Measurements from ENCODE around the gene LRFN2.

LRFN2 gene

GRCh38 chr6:40438246-40438887 is 148.8 kb downstream of the LRFN2 start:
- no peak for DNase-seq

DNA sequence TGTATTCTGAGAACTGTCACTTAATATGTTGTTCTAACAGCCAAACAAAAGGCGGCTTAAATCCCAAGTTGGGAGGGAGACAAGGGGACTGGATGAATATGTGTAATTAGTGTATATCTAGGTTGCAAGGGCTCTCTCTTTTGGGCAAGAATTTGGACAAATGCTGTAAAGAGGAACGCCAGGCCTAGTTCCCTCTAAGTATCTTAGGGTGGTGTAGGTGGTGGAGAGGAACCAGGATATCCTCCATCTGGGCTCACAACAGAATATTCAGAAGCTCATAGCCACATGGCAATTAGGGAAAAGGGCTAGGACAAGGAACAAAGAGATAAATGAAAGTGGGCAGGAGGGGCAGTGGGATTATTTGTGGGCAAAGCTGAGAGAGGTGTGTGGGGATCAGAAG is 149.5 kb downstream of the LRFN2 start:
- no peak for DNase-seq

GRCh38 chr6:40436685-40437604 is 150.2 kb downstream of the LRFN2 start:
- DNase-seq: peak in 19 of 51 donors; percentile 4 to 65 (median 30)

GRCh38 chr6:40432982-40433381 is 154.2 kb downstream of the LRFN2 start:
- no peak for DNase-seq

GRCh38 chr6:40431706-40432105 is 155.5 kb downstream of the LRFN2 start:
- no peak for DNase-seq

- no peak for DNase-seq
Observed at GRCh38 chr6:40427196-40427595, 160.0 kb downstream of the LRFN2 start.

DNA sequence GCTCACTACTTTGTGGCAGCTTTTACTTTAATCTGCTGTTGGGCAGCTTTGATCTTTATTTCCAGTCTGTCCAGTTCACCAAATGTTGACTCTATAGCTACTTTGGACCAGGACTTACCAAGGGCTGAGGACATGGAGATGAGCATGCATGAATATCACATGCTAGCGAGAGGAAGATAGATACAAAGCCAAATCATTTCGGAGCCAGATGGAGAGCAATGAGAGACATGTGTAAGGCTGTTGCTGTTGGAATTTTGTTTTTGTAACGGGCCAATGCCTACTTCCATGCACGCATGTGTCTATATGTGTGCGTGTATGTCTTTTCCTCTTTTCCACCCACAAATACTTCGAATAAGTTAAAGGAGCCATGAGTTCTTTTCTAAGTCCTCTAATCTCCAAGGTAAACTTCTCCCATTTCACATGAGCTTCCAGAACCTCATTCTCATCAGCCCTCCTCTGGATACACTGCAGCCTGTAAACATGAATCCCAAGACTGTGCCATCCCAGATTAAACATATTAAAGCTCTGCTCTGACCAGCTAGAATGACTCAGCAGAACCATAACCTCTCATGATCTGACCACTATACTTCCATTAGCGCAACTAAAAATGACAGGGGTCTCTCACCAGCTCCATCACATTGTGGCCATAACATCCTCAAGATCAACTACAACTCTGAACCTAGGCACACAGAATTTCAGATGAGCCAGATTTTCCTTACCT is 160.7 kb downstream of the LRFN2 start:
- no peak for DNase-seq

DNA sequence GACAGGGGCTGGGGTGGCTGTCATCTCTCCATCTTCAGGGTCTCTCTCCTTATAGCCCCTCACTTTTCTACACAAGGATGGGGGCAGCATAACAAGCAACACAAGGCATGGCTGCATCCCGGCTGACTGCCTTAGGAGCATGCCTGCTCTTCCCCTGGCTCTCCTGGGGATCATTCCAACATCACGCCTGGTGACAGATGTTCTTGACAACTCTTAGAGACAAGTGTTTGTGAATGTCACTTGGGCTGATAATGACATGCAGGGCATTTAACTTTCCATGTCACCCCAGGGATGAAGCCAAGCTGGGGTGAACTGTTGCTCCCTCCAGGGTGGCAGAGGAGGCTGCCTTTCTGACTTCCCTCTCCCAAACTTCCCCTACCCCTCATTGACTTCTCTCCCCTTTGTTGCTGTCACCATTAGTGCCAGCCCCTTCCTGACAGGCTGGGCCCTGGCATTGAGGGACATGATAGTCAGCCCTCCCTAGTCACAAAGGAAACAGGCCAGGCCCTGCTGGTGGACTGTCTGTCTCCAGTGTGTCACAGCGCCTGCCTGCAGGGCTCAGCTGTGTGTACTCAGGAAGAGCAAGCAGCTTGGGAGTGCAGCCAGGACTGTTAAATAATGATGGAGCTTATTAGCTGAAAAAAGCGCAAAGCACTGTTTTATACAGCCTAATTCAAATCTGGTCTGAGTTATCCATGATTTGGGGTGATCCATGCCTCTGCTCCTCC is 161.8 kb downstream of the LRFN2 start:
- peak in 9 of 51 donors; percentile 5 to 31 (median 12) for DNase-seq

DNA sequence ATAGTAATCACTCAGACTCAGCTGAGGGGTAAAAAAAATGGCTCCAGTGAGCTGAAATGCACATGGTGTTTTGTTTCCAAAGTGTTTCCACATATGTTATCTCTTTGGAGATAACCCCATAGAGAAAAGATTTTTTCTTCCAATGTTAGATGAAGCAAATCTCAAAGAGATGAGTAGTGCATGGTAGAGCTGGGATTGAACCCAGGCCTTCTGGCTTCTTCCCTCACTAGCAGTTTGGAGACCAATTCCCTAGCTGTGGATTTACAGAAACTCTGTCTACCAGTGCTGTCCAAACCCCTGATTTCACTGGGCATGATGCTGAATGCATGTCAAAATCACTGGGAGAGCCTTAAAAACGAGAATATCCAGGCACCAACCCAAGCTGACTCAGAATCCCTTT is 165.1 kb downstream of the LRFN2 start:
- DNase-seq: no peak

GRCh38 chr6:40419946-40420728 is 167.0 kb downstream of the LRFN2 start:
- peak in 1 of 51 donors; percentile 15 for DNase-seq

DNA sequence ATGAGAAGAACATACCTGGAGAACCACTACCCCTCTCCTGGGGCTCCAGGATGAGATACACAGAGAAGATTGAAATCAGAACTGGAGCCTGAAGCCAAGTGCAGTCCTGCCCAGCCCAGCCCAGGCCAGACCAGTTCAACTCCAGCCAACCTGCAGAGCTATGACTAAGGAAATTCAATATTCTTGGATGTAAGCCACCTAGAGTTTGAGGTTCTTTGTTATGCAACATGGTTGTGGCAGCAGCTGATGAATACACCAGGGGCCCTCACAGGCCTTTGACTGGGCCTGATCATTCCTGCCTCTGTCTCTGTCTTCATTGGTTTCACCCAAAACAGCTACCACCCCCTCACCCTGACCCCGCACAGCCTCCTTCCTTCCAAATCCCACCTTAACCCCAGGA is 167.8 kb downstream of the LRFN2 start:
- no peak for DNase-seq

DNA sequence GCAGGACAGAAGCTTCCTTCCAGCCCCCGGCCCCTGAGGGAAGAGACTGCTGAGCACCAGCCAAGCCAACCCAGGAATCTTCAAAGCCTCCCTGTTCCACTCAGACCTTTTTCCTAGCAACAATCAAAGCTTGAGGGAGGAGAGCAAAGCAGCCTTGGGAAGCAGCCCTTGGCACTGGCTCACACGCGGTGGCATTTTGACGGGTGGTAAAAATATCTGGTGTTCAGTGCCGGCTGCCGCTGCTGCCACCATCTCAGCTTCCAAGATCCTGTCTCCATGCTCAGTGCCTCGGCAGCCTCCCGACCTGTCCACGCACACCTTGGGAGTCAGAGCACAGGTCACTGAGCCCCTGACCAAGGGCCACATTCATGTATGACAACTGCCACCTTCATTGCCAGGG is 170.1 kb downstream of the LRFN2 start:
- DNase-seq: peak in 2 of 51 donors; percentile 24 to 35

DNA sequence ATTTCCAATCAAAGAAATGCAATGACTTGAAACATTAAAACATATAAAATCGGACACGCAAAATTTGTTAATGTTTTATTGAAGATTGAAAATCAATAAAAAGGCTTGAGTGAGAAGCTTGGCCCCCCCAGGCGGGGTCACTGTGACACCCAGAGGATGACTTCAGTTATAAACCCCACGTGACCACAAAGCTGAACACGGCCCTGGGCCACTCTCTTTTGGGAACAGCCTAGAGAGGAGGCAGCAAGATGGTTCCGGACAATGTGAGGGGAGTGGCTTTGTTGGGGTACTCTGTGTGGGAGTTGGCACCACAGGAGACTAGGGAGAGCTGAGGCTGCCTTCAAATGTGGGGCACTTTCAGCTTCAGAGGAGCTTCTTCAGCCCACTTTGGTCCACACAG is 172.5 kb downstream of the LRFN2 start:
- no peak for DNase-seq

- no peak for DNase-seq
Observed at GRCh38 chr6:40413239-40413638, 173.9 kb downstream of the LRFN2 start.

- no peak for DNase-seq
Observed at GRCh38 chr6:40411881-40412280, 175.3 kb downstream of the LRFN2 start.

DNA sequence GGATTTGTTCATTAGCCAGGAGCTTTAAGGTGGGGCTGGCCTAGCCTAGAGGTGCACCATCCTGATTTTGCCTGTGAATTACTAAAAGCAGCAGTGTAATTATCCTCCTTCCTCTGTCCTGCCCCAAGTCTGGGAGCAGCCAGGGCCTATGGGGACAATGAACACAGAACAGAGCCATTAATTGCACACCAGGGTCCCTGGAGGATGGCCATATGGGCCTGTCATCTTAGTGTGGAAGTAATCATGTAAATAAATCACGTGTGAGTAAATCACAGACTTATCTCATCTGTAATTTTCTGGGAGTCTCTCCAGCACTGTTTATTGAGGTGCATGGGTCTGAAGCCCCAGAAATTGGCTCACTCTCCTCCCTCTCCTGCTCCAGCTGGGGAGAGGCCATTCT is 176.3 kb downstream of the LRFN2 start:
- DNase-seq: no peak

DNA sequence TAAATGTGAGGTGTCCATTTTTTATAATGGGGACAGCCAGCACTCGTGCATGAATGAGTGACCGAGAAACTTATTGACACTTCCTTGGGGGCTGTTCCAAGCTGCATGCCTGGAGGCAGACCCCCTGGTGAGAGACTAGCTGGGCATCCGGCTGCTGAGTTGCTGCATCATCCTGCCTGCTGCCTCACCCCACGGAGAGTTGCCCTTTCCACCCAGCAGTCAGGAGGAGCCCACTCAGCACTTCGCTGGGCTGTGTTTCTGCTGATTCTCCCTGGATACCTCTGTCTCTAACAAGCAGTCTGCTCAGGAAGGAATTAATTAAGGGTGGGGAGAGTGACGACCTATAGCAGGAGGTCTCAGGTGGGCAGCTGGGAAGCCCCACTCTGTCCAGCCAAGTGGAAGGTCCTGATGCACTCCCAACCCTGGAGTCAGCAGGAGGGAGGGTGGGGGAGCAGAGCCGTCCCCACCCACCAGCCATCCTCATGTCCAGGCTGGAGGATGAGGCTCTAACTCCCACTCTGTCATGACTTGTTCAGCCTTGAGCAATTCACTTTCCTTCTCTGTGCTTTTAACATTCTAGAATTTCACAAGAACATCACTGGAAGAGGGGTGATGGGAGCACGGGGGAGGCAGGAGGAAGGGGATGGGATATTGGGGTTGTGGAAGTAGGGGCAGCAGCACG is 177.3 kb downstream of the LRFN2 start:
- peak in 1 of 51 donors; percentile 45 for DNase-seq

DNA sequence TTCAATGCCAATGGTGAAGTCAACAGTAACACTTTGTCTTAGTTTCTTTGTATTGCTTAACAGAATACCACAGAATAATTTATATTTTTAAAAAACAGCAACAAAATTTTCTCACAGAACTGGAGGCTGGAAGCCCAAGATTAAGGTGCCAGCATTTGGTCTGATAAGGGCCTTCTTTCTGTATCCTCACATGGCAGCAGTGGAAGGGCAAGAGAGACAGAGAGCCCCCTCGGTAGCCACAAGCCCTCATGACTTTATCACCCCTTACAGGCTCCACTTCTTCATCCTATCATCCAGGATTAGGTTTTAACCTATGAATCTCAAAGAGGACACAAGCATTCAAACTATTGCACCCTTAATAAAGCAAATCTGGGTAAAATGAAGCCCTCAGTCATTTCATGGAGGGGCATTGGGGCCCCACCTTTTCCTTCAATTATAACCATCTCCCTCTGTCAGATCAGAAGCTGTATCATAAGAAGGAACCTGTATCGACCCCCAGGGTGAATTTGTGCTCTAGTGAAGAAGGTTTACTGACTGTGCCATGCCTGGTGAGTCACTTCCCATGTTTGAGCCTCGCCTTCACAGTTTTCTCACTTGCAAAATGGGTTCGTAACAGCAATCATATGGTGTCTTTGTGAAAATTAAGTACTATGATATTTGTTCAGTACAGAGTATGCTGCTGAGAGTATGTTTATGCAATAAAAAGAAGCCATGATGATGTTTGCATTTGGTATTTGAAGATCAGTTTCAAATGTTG is 178.2 kb downstream of the LRFN2 start:
- DNase-seq: no peak

GRCh38 chr6:40407239-40407638 is 179.9 kb downstream of the LRFN2 start:
- DNase-seq: no peak
